K562 (cell line): ENCODE measurements around the gene ZNF432. TPM values are rescaled to one million over a fixed set of nuclear protein-coding genes. Genes with fewer than 3 reads are reported as not detected.

Experiments used
- BACH1 ChIP-seq: fragments of 200-800 bp; sonication (Bioruptor generic); IDR thresholded peaks from 2 replicates; pipeline ENCODE4 v1.6.1; 2016; ENCODE audit warnings: missing genetic modification characterization, missing compliant biosample characterization
- CREM ChIP-seq: IDR thresholded peaks from 2 replicates; pipeline ENCODE4 v1.6.1; 2014; ENCODE audit warnings: antibody characterized with exemption, low read depth
- ETS2 ChIP-seq: IDR thresholded peaks from 2 replicates; pipeline ENCODE4 v1.6.1; 2016; ENCODE audit warnings: borderline replicate concordance, missing genetic modification characterization, mild to moderate bottlenecking, moderate library complexity, missing compliant biosample characterization; ENCODE audit not compliant: poor library complexity, severe bottlenecking
- ETV6 ChIP-seq, 3 experiments: fragments of 150-350 bp in 1 of 3; sonication (generic) in 1 of 3; formaldehyde crosslinking in 1 of 3; IDR thresholded peaks; 2 replicates each; pipeline versions ENCODE4 v1.6.1 to v1.8.0; 2014 to 2022; ENCODE audit warnings: borderline replicate concordance in 2 of 3, low read depth in 2 of 3, antibody characterized with exemption in 1 of 3, low read length in 1 of 3, mild to moderate bottlenecking in 1 of 3, missing genetic modification reagents in 1 of 3
- GATAD2A ChIP-seq: fragments of 450-650 bp; IDR thresholded peaks from 2 replicates; pipeline ENCODE4 v1.6.1; 2017
- KDM4B ChIP-seq, 2 experiments: fragments of 450-650 bp in 1 of 2; sonication (generic) in 1 of 2; IDR thresholded peaks; 2 replicates each; pipeline ENCODE4 v1.6.1; 2016 to 2017; ENCODE audit warnings: borderline replicate concordance in 2 of 2, antibody characterized with exemption in 1 of 2, low read depth in 1 of 2, mild to moderate bottlenecking in 1 of 2
- LEF1 ChIP-seq: fragments of 450-650 bp; IDR thresholded peaks from 2 replicates; pipeline ENCODE4 v1.6.1; 2016; ENCODE audit warnings: mild to moderate bottlenecking
- MXI1 ChIP-seq: IDR thresholded peaks from 2 replicates; pipeline ENCODE4 v1.6.1; 2011; ENCODE audit warnings: low read depth, mild to moderate bottlenecking, improper control_type of control experiment, low read length
- PCBP2 ChIP-seq: fragments of 200-400 bp; formaldehyde crosslinking; IDR thresholded peaks from 2 replicates; pipeline ENCODE4 v1.6.1; 2018; ENCODE audit warnings: low read length, low read depth, mild to moderate bottlenecking, moderate library complexity; ENCODE audit not compliant: poor library complexity, severe bottlenecking
- SMARCA4 ChIP-seq: fragments of 450-650 bp; IDR thresholded peaks from 2 replicates; pipeline ENCODE4 v1.6.1; 2016
- SNRNP70 ChIP-seq: fragments of 200-400 bp; formaldehyde crosslinking; optimal IDR thresholded peaks from 2 replicates; pipeline ENCODE3; 2017; ENCODE audit warnings: low read depth, low read length
- ZNF140 ChIP-seq: fragments of 250-450 bp; sonication (Bioruptor Pico); IDR thresholded peaks from 2 replicates; pipeline ENCODE4 v1.8.0; 2021; ENCODE audit warnings: moderate library complexity, mild to moderate bottlenecking, inconsistent platforms
- ZNF3 ChIP-seq: fragments of 250-450 bp; sonication (Bioruptor Pico); IDR thresholded peaks from 2 replicates; pipeline ENCODE4 v1.5.0; 2021; ENCODE audit warnings: mild to moderate bottlenecking, moderate library complexity
- ZNF75A ChIP-seq: fragments of 450-650 bp; formaldehyde crosslinking; IDR thresholded peaks from 2 replicates; pipeline ENCODE4 v1.4.0; 2020; ENCODE audit warnings: mild to moderate bottlenecking
- ZNF76 ChIP-seq: fragments of 250-450 bp; sonication (Bioruptor Pico); IDR thresholded peaks from 2 replicates; pipeline ENCODE4 v1.4.0; 2020; ENCODE audit warnings: mild to moderate bottlenecking, moderate library complexity, borderline replicate concordance
- ZZZ3 ChIP-seq: fragments of 450-650 bp; IDR thresholded peaks from 2 replicates; pipeline ENCODE4 v1.6.1; 2016; ENCODE audit warnings: antibody characterized with exemption, mild to moderate bottlenecking, moderate library complexity
- polyA plus RNA-seq, 8 experiments: library from polyadenylated mRNA; depleted of rRNA in 4 of 8; stranded (reverse) in 5 of 8; unstranded in 3 of 8; fragments of >200 nt; fragmentation: Nextera tagmentation in 2 of 8; fragmentation: Illumina TruSeq in 1 of 8; extraction: Ambion mirVana in 2 of 8; extraction: Trizol in 1 of 8; gene quantifications; 2 replicates each; pipeline versions ENCODE4 v1.2.1 to v1.2.3, GENCODE V29; 2011 to 2014; ENCODE audit warnings: inconsistent platforms in 1 of 8, missing spikeins in 1 of 8
- total RNA-seq, 7 experiments: library from RNA; depleted of rRNA in 6 of 7; stranded (reverse); fragments of >200 nt in 6 of 7; fragmentation: Illumina TruSeq in 2 of 7; extraction: Trizol in 2 of 7; gene quantifications; 2 replicates each; pipeline versions ENCODE4 v1.2.1 to v1.2.3, GENCODE V29; 2011 to 2021; ENCODE audit warnings: low replicate concordance in 1 of 7
- TF ChIP-seq, protein P1 (sequence below): sonication (generic); formaldehyde crosslinking; IDR thresholded peaks from 2 replicates; pipeline ENCODE4 v1.8.1; 2022; ENCODE audit warnings: missing genetic modification reagents
- TF ChIP-seq, protein P2 (sequence below): fragments of 450-650 bp; formaldehyde crosslinking; IDR thresholded peaks from 2 replicates; pipeline ENCODE4 v1.4.0; 2020; ENCODE audit warnings: mild to moderate bottlenecking, mixed read lengths
- TF ChIP-seq, protein P3 (sequence below): fragments of 250-450 bp; sonication (Bioruptor Pico); IDR thresholded peaks from 2 replicates; pipeline ENCODE4 v1.8.0; 2021; ENCODE audit warnings: borderline replicate concordance, mild to moderate bottlenecking, moderate library complexity; ENCODE audit not compliant: poor library complexity, severe bottlenecking
- TF ChIP-seq, protein P4 (sequence below): fragments of 250-450 bp; sonication (Bioruptor Pico); IDR thresholded peaks from 2 replicates; pipeline ENCODE4 v1.5.0; 2021; ENCODE audit warnings: mild to moderate bottlenecking, moderate library complexity

ZNF432 gene
- total and polyA plus RNA-seq, 9 of the 15 experiments (the other 6 are each of a cell fraction or from before 2014, with no cell fraction given): 2.6 to 6.8 (median 4.0) TPM

DNA sequence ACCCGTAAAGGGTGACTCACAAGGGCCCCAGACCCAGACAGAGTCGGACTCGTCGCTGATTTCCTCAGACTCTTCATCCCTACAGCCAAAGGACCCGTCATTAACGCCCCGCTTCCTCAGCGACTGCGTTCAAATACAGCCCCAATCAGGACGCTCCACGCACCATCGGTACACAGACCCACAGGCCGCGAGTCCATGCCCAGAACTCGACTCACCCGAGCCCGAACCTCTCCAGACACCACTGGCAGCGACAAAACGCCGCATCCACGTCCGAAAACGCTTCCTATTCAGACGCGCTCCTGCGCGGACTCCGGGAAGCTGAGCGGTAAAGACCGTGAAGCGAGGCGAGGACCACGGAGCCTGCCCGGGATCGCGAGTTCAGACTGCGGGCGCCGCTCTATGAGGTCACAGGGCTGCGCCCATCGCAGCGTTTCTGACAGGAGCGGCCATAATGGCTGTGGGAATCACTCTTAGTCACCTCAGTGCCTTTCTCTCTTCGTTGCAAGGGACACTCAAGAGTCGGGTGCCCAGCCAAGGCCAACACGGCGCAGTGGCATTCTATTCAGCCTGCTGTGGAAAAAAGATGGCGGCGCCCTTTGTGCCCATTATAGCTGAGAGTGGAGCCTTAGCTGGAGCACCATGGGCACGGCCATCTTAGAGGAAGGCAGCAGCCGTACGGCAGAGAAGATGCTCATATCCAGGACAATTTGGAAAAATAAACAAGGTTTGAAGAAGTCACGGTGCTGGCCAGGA lies 20.4 kb downstream of the ZNF432 start, which contains the start of gene ZNF614 (continued):
- peak; percentile 76 for TF ChIP-seq BACH1
- TF ChIP-seq, protein P1, sequence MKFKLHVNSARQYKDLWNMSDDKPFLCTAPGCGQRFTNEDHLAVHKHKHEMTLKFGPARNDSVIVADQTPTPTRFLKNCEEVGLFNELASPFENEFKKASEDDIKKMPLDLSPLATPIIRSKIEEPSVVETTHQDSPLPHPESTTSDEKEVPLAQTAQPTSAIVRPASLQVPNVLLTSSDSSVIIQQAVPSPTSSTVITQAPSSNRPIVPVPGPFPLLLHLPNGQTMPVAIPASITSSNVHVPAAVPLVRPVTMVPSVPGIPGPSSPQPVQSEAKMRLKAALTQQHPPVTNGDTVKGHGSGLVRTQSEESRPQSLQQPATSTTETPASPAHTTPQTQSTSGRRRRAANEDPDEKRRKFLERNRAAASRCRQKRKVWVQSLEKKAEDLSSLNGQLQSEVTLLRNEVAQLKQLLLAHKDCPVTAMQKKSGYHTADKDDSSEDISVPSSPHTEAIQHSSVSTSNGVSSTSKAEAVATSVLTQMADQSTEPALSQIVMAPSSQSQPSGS (CRISPR knock-in tag): no peak
- no peak for TF ChIP-seq SMARCA4
- no peak for TF ChIP-seq KDM4B (IDR thresholded peaks at IDR 0.05; ENCODE audit: borderline replicate concordance in 2 of 2, low read depth in 1 of 2)
- no peak for TF ChIP-seq ZNF3 (CRISPR knock-in tag)
- TF ChIP-seq, protein P2, sequence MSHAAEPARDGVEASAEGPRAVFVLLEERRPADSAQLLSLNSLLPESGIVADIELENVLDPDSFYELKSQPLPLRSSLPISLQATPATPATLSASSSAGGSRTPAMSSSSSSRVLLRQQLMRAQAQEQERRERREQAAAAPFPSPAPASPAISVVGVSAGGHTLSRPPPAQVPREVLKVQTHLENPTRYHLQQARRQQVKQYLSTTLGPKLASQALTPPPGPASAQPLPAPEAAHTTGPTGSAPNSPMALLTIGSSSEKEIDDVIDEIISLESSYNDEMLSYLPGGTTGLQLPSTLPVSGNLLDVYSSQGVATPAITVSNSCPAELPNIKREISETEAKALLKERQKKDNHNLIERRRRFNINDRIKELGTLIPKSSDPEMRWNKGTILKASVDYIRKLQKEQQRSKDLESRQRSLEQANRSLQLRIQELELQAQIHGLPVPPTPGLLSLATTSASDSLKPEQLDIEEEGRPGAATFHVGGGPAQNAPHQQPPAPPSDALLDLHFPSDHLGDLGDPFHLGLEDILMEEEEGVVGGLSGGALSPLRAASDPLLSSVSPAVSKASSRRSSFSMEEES: no peak
- TF ChIP-seq, protein P3, sequence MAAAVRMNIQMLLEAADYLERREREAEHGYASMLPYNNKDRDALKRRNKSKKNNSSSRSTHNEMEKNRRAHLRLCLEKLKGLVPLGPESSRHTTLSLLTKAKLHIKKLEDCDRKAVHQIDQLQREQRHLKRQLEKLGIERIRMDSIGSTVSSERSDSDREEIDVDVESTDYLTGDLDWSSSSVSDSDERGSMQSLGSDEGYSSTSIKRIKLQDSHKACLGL: no peak
- TF ChIP-seq GATAD2A: no peak
- TF ChIP-seq ETV6 (IDR thresholded peaks at IDR 0.05; ENCODE audit: borderline replicate concordance in 1 of 2, low read depth in 2 of 2, low read length in 1 of 2): no peak
- TF ChIP-seq ETV6 (CRISPR knock-in tag; IDR thresholded peaks at IDR 0.05; ENCODE audit: borderline replicate concordance): 0 out of 2 replicates have a peak, but pooled peaks have one; percentile 38
- no peak for TF ChIP-seq ETS2 (tag)
- TF ChIP-seq ZZZ3: no peak
- TF ChIP-seq ZNF76 (CRISPR knock-in tag): no peak
- no peak for TF ChIP-seq ZNF75A (CRISPR knock-in tag)
- no peak for TF ChIP-seq PCBP2
- TF ChIP-seq CREM: peak; percentile 100
- no peak for TF ChIP-seq LEF1
- no peak for TF ChIP-seq ZNF140
- TF ChIP-seq MXI1: 0 out of 2 replicates have a peak, but pooled peaks have one; percentile 61
- TF ChIP-seq, protein P4, sequence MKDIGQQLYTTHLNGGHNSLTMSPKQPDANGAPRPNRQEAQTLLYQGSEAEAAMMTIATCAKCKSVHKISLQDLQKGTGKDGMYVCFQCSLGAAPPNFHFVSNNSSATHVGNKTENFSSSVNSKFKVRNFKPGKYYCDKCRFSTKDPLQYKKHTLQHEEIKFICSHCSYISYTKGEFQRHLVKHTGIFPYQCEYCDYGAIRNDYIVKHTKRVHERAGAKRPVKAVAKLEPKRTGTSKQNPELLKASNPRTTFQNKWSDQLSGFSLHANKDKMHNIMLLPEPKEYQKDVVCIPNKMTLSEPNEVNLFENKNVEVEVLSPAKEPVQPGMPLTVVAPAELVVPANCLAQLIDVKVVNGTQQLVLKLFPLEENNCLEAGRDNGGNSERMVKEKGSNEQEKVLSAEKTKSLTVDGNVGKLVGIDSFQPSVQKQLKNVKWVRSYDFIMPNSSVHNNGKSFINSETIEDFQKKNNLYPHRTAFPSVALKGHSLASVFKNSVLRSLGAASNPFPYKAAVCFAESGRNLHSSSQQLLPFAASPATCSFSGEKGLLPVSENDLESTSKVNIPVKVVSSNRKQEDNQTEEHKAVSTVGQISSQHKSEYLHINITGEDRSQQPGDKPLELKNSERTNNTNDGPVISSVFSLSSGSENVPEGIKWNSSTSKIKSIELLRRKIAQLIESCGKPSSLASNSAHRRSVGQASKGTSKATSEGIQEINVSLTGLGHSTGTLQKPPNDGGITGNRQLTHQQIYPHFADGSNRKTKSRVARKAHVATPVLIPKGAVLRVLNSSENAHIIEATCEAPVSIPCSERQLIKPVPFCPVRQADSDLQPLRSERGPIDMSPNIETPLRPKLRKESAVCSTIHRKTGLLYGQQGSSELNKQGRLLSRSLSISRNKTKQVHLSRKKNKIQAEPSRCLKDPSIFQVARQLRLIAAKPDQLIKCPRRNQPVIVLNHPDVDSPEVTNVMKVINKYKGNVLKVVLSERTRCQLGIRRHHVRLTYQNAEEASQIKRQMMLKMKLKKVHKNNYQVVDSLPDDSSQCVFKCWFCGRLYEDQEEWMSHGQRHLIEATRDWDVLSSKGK (CRISPR knock-in tag): no peak
- no peak for TF ChIP-seq SNRNP70
